Neural crest cell (in vitro differentiated cells): ENCODE data around the gene KCNK18. TPM values are rescaled to one million over a fixed set of nuclear protein-coding genes. Genes with fewer than 3 reads are reported as not detected.
A peak's percentile ranks its signal among the peaks of the same experiment; 100 is the strongest.
"Not testable (repeated sequence)": the region's sequence is repeated elsewhere in the genome, so short reads cannot be mapped to it uniquely, and the experiment has no call there.

Experiments used
- DNase-seq: peaks from one replicate; pipeline ENCODE4 v3.0.0; 2021; ENCODE audit warnings: low read depth, mixed read lengths, low spot score
- H3K27ac Mint-ChIP-seq: one replicate; pipeline ENCODE4 v1.8.0; 2021; ENCODE audit warnings: mild to moderate bottlenecking, mixed read lengths; ENCODE audit not compliant: unreplicated experiment
- H3K27me3 Mint-ChIP-seq: 2 replicates; pipeline ENCODE4 v1.8.0; 2021; ENCODE audit warnings: low read depth, mild to moderate bottlenecking, mixed read lengths
- H3K36me3 Mint-ChIP-seq: 2 replicates; pipeline ENCODE4 v1.8.0; 2021; ENCODE audit warnings: low read depth, mild to moderate bottlenecking, mixed read lengths
- H3K4me1 Mint-ChIP-seq: 2 replicates; pipeline ENCODE4 v1.8.0; 2021; ENCODE audit warnings: mixed read lengths
- H3K4me3 Mint-ChIP-seq: one replicate; pipeline ENCODE4 v1.8.0; 2021; ENCODE audit warnings: mild to moderate bottlenecking, mixed read lengths
- H3K9me3 Mint-ChIP-seq: 2 replicates; pipeline ENCODE4 v1.8.0; 2021; ENCODE audit warnings: mixed read lengths
- CTCF ChIP-seq: fragments of 200-600 bp; sonication (generic); conservative IDR thresholded peaks from 2 replicates; pipeline ENCODE4 v1.5.0; 2021; ENCODE audit warnings: antibody characterized with exemption, mild to moderate bottlenecking
- total RNA-seq: library from RNA; stranded (reverse); gene quantifications from 2 replicates; pipeline ENCODE4 v1.2.1, GENCODE V29; 2021

Gene KCNK18
- total RNA-seq, 1 donor from 2014 or later = not detected

- no peak for DNase-seq
- Mint-ChIP-seq H3K4me3 (peak overlapping the region; percentile 84), H3K9me3 (no peaks in the 10 kb centered on the region), H3K27me3 (peaks cover 95% of the 10 kb centered on the region), H3K4me1 (peaks cover 18% of the 10 kb centered on the region), H3K27ac (no peak overlapping the region), H3K36me3 (no peaks in the 10 kb centered on the region)
- peak; percentile 14 for TF ChIP-seq CTCF
Measured at GRCh38 chr10:117175215-117175900, 21.9 kb upstream of the KCNK18 start.

GRCh38 chr10:117175901-117176534 lies 21.3 kb upstream of the KCNK18 start:
- Mint-ChIP-seq H3K4me1 (peaks cover 18% of the 10 kb centered on the region), H3K27me3 (peaks cover 94% of the 10 kb centered on the region), H3K27ac (no peak overlapping the region), H3K9me3 (no peaks in the 10 kb centered on the region), H3K36me3 (no peaks in the 10 kb centered on the region), H3K4me3 (peak overlapping the region; percentile 84)
- peak; percentile 85 for DNase-seq
- peak; percentile 93 for TF ChIP-seq CTCF

GRCh38 chr10:117178190-117178589 lies 19.1 kb upstream of the KCNK18 start:
- H3K4me3 Mint-ChIP-seq = no peak overlapping the region
- TF ChIP-seq CTCF = no peak
- no peaks in the 10 kb centered on the region for H3K36me3 Mint-ChIP-seq
- H3K27me3 Mint-ChIP-seq = peaks cover 73% of the 10 kb centered on the region
- H3K9me3 Mint-ChIP-seq = no peaks in the 10 kb centered on the region
- no peak for DNase-seq
- peaks cover 18% of the 10 kb centered on the region for H3K4me1 Mint-ChIP-seq
- H3K27ac Mint-ChIP-seq = no peak overlapping the region

GRCh38 chr10:117184296-117184695 lies 13.0 kb upstream of the KCNK18 start:
- Mint-ChIP-seq H3K36me3 (no peaks in the 10 kb centered on the region), H3K4me3 (no peak overlapping the region)
- DNase-seq = no peak

GRCh38 chr10:117184821-117185220 lies 12.5 kb upstream of the KCNK18 start:
- DNase-seq = no peak
- no peak overlapping the region for H3K4me3 Mint-ChIP-seq

More at GRCh38 chr10:117184296-117184695, 13.0 kb upstream of the KCNK18 start:
- TF ChIP-seq CTCF = no peak
- H3K27ac Mint-ChIP-seq = no peak overlapping the region
- H3K27me3 Mint-ChIP-seq = peaks cover 17% of the 10 kb centered on the region
- peaks cover 4% of the 10 kb centered on the region for H3K9me3 Mint-ChIP-seq
- peaks cover 9% of the 10 kb centered on the region for H3K4me1 Mint-ChIP-seq

GRCh38 chr10:117185817-117186216 lies 11.5 kb upstream of the KCNK18 start:
- not testable (repeated sequence) for DNase-seq, H3K9me3 Mint-ChIP-seq, H3K27me3 Mint-ChIP-seq

More at GRCh38 chr10:117184821-117185220, 12.5 kb upstream of the KCNK18 start:
- peaks cover 9% of the 10 kb centered on the region for H3K4me1 Mint-ChIP-seq
- no peak for TF ChIP-seq CTCF
- H3K36me3 Mint-ChIP-seq = no peaks in the 10 kb centered on the region
- H3K9me3 Mint-ChIP-seq = peaks cover 4% of the 10 kb centered on the region
- no peak overlapping the region for H3K27ac Mint-ChIP-seq
- H3K27me3 Mint-ChIP-seq = peaks cover 11% of the 10 kb centered on the region

More at GRCh38 chr10:117185817-117186216, 11.5 kb upstream of the KCNK18 start:
- not testable (repeated sequence) for H3K4me3 Mint-ChIP-seq, H3K36me3 Mint-ChIP-seq, H3K27ac Mint-ChIP-seq, H3K4me1 Mint-ChIP-seq
